Fibroblast of villous mesenchyme (primary cell): ENCODE data around the gene AK5. TPM values are rescaled to one million over a fixed set of nuclear protein-coding genes. Genes with fewer than 3 reads are reported as not detected.

ENCODE experiments used
- DNase-seq: peaks from one replicate; pipeline ENCODE4 v3.0.0-alpha.2; 2010; ENCODE audit warnings: low read depth
- H3K4me3 ChIP-seq: 2 replicates; pipeline ENCODE4 v1.5.1; 2011; ENCODE audit warnings: low read depth, mild to moderate bottlenecking, low read length
- total RNA-seq: library from RNA; depleted of rRNA; stranded (reverse); fragments of >200 nt; gene quantifications from 2 replicates; pipeline ENCODE4 v1.2.3, GENCODE V29; 2012
- TF ChIP-seq, protein P1 (sequence below): IDR thresholded peaks from 2 replicates; pipeline ENCODE4 v1.5.1; 2012; ENCODE audit warnings: low read depth, mild to moderate bottlenecking, low read length; ENCODE audit not compliant: insufficient read depth

AK5 gene
- total RNA-seq, 1 donor, result 123 TPM

DNA sequence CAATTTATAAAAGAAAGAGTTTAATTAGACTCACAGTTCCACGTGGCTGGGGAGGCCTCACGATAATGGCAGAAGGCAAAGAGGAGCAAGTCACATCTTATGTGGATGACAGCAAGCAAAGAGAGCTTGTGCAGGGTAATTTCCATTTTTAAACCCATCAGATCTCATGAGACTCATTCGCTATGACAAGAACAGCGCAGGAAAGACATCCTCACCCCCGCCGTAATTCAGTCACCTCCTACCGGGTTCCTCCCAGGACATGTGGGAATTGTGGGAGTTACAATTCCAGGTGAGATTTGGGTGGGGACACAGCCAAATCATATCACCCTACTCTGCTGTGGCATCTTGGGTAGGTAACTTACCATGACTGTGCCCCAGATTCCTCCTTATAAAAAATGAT is 79.8 kb downstream of the AK5 start:
- DNase-seq, result no peak
- H3K4me3 ChIP-seq, result no peak overlapping the region
- TF ChIP-seq, protein P1, sequence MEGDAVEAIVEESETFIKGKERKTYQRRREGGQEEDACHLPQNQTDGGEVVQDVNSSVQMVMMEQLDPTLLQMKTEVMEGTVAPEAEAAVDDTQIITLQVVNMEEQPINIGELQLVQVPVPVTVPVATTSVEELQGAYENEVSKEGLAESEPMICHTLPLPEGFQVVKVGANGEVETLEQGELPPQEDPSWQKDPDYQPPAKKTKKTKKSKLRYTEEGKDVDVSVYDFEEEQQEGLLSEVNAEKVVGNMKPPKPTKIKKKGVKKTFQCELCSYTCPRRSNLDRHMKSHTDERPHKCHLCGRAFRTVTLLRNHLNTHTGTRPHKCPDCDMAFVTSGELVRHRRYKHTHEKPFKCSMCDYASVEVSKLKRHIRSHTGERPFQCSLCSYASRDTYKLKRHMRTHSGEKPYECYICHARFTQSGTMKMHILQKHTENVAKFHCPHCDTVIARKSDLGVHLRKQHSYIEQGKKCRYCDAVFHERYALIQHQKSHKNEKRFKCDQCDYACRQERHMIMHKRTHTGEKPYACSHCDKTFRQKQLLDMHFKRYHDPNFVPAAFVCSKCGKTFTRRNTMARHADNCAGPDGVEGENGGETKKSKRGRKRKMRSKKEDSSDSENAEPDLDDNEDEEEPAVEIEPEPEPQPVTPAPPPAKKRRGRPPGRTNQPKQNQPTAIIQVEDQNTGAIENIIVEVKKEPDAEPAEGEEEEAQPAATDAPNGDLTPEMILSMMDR, result no peak

GRCh38 chr1:77370161-77370560 is 88.3 kb downstream of the AK5 start:
- H3K4me3 ChIP-seq, result no peak overlapping the region
- TF ChIP-seq, protein P1, result no peak
- DNase-seq, result peak; percentile 49

GRCh38 chr1:77370583-77371306 is 88.9 kb downstream of the AK5 start:
- TF ChIP-seq, protein P1, result no peak
- H3K4me3 ChIP-seq, result no peak overlapping the region
- DNase-seq, result peak; percentile 94

- no peak overlapping the region for H3K4me3 ChIP-seq
- DNase-seq, result peak; percentile 21
- TF ChIP-seq, protein P1, result no peak
Measured at GRCh38 chr1:77371396-77371795, 89.6 kb downstream of the AK5 start.

DNA sequence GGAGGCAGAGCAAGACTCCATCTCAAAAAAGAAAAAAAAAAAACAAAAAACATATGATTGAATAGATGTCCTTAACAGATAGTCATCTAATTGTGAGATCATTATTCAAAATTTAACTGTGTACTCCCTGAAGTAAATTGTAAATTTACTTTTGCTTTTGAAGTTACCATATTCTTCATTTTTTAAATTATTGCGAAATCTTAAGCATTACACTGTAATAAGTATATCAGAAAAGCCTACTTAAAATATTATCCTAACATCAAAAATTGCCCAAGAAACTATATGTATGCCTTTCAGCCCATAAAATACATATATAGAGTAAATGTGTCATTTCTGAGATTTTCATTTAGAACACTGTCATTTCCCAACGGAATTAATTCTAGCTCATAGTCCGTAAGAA is 91.9 kb downstream of the AK5 start:
- DNase-seq, result no peak
- TF ChIP-seq, protein P1, result no peak
- H3K4me3 ChIP-seq, result no peak overlapping the region

- no peak for DNase-seq
- TF ChIP-seq, protein P1, result no peak
Measured at GRCh38 chr1:77375541-77375940, 93.7 kb downstream of the AK5 start.

DNA sequence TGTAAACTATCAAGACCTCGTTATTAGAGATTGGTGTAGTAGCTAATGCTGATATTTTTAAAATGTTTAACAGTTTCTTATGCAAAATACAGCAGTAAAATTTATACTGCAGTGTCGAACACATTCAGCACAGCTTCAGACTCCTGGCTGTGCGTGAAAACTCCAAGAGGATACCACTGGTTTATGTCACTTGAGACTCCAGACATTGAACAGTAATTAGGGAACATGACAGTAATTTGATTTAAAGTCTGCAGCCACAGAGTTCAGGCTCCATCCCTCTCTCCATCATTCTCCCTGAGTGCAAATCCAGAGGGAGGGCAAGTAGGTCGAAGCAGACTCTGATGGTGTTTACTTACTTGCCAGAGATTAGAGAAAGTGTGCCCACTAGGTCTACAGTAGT is 94.2 kb downstream of the AK5 start:
- no peak overlapping the region for H3K4me3 ChIP-seq
- no peak for DNase-seq
- TF ChIP-seq, protein P1, result no peak

More at GRCh38 chr1:77375541-77375940, 93.7 kb downstream of the AK5 start:
- H3K4me3 ChIP-seq, result no peak overlapping the region
